ENCODE data around the gene ZNF91.

DNA sequence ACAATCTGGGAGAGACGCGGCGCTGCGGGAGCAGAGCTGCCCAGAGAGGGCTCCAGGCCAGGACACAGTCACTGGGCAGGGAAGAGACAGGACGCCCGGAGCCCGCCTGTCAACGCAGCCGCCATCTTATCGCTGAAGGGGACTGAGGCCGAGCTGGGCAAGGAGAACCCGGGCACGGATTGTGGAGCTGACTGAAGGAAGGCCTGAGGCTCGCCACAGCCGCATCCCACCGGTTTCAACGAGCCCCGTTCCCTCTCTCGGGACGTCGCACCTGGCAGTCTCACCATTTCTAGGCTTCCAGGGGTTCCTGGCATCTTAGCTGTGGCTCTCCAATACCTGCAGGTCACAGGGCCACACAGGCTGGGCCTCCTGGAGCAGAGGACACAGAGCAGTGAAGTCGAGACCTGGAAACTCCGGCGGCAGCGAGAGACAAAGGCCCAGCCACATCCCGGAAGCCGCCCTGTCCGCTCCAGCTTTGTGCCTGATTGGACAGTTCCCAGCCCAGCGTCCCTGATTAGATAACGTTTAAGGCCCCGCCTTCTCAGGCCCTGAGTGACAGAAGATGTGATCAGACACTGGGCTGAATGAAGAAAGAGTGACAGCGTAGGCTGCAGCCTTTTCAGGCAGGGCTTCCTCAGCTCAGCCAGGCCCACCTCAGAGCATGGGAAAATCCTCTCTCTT is at the start of gene ZNF91:
- TF ChIP-seq CTCF (optimal IDR thresholded peaks at IDR 0.05 in 1 of 3, IDR thresholded peaks at IDR 0.05 in 1 of 3, conservative IDR thresholded peaks at IDR 0.05 in 1 of 3; ENCODE audit: extremely low read depth in 1 of 3, insufficient read depth in 2 of 3, low read length in 3 of 3) (no peak), EZH2 (IDR thresholded peaks at IDR 0.05; ENCODE audit: low read length) (no peak)
